Right lobe of liver (tissue), 4 donors: ENCODE results near the gene GOLGA6C.

ENCODE experiments used
- CTCF ChIP-seq, 4 donors: fragments of 200-600 bp in 3 of 4; fragments of 450-650 bp in 1 of 4; IDR thresholded peaks; one replicate each; pipeline versions ENCODE4 v1.5.1 to v1.8.0; 2016 to 2022; ENCODE audit warnings: antibody characterized with exemption in 4 of 4, mild to moderate bottlenecking in 2 of 4
- POLR2A ChIP-seq: fragments of 450-650 bp; IDR thresholded peaks from one replicate; pipeline ENCODE4 v1.6.1; 2017; ENCODE audit warnings: antibody characterized with exemption, mild to moderate bottlenecking
- donor health status: DM: no; HTN: no; CAD: no.
- donor health status: DM: no; HTN: no; CAD: no.
- donor health status: DM: no; HTN: yes; CAD: no.

GRCh38 chr15:75214293-75215096 lies 43.6 kb upstream of the GOLGA6C start:
- TF ChIP-seq CTCF (IDR thresholded peaks at IDR 0.05): no peak
- TF ChIP-seq POLR2A: no peak
